ENCODE data around the gene MLXIP. TPM values are rescaled to one million over a fixed set of nuclear protein-coding genes. Genes with fewer than 3 reads are reported as not detected.
"Not testable (repeated sequence)": the region's sequence is repeated elsewhere in the genome, so short reads cannot be mapped to it uniquely, and the experiment has no call there.

Gene MLXIP
- polyA plus RNA-seq, 12 donors: 19.4 to 228 (median 32.2) TPM

- DNase-seq: no peak
Observed at GRCh38 chr12:122049827-122050226, 28.7 kb upstream of the MLXIP start.

DNA sequence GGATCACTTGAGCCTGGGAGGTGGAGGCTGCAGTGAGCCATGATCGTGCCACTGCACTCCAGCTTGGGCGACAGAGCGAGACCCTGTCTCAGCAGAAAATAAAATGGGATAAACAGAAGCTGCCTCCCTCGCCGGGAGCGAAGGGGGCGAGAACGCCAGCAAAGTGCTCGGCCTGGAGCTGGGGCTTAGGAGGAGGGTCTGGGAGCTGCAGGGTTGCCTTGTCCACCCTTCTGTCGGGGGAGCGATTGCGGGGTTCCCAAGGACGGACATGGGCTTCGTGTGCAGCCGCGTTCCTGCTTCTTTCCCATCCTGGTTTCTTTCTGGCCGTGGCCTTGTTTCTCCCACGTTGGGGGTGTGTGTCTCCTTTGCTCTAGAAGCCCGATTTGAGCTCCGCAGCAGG, 27.9 kb upstream of the MLXIP start:
- no peak for DNase-seq

DNA sequence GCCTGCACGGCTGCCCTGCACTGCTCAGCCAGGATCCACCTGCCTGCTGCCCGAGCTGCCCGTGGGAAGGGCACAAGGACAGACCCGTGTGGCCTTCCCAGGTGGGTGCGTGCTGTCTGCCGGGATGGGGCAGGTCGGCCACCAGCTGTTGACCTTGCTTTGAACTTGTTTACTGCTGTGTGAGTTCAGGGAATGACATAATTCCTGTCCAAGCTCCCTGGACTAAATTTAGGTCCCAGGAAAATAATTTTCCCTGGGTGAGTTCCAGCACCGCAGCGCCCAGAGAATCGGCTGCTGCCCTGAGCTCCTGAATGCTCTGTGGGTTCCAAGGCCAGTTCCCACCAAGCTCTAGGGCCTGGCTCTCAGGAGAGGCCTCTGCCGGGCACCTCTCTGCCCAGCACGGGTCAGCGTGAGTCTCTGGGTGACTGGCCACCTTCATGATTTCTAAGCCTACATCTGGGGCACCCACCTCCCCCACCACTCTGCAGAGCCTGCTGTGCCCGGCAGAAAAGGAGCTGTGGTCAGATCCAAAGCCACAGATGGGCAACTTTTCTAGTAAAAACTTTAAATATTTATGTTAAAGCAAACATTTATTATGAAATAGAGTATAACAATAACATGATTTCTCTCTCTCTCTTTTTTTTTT, 27.2 kb upstream of the MLXIP start:
- no peak for DNase-seq

GRCh38 chr12:122052285-122052684, 26.3 kb upstream of the MLXIP start:
- DNase-seq: no peak

DNA sequence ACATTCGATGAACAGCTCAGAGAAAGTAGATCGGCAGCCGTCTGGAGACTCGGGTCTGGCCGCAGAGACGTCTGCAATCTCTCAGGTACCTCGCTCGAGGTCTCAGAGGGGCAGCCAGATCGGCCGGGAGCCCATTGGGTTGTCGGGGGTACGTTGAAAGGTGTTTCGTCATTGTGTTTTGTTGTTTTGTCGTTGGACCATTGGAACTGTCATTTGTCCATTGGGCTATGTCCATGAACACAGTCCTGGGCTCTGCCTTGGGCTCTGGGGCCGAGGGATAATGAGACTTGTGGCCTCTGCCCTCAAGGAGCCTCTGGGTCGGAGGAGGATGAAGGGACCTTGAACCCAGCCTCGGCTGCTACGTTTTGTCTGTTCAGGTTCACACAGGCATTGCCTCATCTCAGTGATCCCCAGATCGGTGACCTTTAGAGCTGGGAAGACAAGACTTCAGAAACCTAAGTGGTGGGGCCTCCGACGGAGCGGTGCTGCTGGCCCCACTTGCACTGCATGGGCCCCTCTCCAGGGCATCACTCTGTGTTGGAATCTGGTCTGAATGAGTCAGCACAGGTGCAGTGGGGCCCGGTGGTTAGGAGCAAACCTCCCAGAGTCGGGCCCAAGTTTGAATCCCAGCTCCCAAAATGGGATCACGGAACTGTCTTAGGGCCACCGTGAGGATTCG, 23.6 kb upstream of the MLXIP start:
- DNase-seq: no peak

DNA sequence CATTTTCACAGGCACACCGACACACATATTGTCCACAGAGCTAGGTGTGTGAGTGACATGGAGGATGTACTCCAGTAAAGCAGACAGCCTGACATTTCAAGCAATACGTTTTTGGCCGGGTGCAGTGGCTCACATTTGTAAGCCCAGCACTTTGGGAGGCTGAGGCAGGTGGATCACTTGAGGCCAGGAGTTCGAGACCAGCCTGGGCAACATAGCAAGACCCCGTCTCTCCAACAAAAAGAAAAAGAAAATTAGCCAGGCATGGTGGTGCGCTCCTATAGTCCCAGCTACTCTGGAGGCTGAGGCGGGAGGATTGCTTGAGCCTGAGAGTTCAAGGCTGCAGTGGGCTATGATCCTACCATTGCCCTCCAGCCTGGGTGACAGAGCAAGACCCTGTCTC, 22.1 kb upstream of the MLXIP start:
- DNase-seq: not testable (repeated sequence)

DNA sequence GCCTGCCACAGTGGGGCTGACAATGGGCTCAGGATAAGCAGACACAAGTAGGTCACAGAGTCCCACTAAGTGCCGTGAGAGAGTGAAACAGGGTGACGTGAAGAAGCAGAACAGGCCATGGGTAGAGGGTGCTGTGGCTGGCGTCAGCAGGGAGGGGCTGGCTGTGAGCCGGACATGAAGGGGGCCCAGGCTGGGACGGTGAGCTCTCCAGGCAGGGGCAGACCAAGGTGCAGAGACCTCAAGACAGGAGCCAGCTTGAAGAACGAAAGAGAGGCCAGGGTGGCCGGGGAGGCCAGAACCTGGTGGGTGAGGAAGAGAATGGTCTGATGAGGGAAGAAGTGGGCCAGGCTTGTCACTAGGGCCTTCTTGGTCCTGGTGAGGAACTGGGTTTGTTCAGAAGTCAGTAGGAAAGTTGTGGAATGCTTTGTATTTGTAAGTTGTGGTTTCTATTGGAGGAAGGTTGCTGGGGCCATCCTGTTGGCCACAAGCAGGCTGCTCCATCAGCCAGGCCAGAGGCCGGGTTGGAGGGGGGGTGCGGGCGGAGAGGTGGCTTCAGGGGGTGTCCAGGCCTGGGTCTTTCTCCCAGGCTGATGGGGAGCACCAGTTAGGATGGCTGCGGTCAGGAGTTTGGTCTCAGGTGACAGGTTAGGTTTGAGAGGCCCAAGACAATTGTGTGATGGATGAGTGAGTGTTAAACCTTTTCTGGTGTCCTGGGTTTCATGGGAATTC, 21.4 kb upstream of the MLXIP start:
- no peak for DNase-seq

DNA sequence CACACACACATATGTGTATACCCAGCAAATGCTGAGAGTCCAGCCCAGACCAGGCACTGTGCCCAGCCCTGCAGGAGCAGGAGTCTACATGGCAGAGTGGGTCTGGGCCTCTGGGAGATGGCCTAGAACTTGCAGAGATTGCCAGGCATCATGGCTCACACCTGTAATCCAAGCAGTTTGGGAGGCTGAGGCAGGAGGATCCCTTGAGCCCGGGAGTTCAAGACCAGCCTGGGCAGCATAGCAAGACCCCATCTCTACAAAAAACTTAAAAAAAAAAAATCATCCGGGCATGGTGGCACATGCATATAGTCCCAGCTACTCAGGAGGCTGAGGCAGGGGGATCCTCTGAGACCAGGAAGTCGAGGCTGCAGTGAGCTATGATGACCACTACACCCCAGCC, 20.8 kb upstream of the MLXIP start:
- DNase-seq: no peak

DNA sequence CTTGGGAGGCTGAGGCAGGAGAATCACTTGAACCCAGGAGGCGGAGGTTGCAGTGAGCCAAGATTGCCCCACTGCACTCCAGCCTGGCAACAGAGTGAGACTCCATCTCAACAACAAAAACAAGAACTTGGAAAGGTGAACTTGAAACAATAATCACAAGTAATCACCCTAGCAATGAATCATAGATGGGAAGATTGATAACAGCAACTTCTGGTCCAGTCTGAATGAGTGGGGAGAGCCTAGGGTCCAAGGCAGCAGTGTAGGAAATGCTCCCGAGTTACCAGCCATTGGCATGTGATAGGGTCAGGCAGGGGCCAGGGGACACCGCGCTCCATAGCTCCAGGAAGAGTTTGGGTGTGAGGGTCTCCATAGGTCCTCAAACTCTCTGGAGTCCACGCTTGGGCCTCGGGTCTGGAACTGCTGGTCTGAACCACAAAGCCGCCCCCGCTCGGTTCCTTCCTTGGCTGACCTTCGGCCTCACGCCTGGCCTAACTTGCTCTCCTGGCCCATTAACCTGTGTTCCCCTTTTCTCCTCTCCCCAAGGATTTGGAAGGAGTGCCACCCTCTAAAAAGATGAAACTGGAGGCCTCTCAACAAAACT, 19.9 kb upstream of the MLXIP start:
- DNase-seq: no peak

DNA sequence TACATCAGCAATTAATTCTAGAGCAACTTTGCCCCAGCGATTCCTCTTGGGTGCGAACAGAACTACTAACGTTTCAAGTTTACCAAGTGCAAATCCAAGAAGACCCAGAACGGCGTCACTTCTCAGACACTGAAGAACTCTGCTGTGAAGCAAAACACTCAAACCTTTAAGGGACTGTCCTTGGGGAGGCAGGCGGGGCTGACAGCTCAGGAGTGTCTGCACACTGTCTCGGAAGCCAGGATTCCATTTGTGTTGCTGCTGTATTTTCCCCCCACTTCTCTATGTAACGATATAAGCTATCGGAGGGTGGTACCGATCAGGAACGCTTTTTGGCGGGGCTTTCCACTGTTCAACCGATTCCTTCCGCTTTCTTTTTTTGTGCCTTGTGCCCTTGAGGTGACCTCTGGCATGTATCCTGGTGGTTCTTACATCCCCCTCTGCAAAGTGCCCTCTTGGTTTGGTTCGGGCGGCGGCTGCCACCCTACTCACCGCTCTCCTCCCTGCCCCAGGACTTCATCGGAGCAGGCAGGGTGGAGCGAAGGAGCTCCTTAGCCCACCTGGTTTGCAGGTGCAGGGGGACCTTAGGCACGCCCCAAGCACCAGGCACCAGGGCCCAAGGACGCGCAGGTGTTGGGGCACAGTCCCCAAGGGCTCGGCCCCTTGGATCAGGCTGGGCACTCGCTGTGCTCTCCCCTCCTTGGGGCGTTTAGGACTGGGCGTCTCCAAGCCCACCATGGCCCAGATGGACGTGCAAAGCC, 19.2 kb upstream of the MLXIP start:
- DNase-seq: no peak

GRCh38 chr12:122060081-122060501, 18.5 kb upstream of the MLXIP start:
- DNase-seq: no peak

- no peak for DNase-seq
Observed at GRCh38 chr12:122061253-122061652, 17.3 kb upstream of the MLXIP start.

GRCh38 chr12:122062832-122063693, 15.5 kb upstream of the MLXIP start:
- DNase-seq: peak; percentile 45

- DNase-seq: no peak
Observed at GRCh38 chr12:122063694-122064024, 14.9 kb upstream of the MLXIP start.

DNA sequence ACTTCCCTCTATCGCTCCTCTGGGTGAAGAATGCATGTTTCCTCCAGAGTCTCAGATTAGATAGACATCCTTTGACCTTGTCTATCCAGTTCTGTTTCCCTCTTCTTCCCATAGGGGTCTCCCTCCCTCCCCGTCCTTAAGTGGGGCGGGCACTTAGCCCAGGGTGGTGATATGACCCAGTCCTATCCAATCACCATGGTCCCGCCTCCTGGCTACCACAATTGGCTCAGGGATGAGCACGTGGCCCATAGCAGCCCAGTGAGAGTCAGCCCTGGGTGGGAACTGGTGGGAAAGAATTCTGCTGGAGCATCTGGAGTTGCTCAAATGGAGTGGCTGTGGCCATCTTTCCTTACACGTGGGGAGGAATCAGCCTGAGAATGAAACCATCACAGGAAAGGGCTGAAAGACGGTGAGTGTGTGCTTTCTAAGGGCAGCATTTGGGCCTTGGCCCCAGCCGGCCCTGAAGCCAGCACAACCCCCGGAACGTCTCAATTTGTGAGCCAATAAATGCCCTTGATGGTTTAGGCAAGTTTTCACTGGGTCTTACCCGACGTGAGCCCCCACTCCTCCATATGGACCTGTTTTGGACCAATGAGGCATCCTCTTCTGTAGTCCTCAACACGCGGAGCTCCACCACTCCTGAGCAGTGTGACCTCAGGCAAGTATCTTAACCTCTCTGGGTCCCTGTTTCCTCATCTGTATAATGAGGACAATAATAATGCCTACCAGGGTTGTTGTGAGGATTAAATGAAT, 14.4 kb upstream of the MLXIP start:
- peak; percentile 65 for DNase-seq

DNA sequence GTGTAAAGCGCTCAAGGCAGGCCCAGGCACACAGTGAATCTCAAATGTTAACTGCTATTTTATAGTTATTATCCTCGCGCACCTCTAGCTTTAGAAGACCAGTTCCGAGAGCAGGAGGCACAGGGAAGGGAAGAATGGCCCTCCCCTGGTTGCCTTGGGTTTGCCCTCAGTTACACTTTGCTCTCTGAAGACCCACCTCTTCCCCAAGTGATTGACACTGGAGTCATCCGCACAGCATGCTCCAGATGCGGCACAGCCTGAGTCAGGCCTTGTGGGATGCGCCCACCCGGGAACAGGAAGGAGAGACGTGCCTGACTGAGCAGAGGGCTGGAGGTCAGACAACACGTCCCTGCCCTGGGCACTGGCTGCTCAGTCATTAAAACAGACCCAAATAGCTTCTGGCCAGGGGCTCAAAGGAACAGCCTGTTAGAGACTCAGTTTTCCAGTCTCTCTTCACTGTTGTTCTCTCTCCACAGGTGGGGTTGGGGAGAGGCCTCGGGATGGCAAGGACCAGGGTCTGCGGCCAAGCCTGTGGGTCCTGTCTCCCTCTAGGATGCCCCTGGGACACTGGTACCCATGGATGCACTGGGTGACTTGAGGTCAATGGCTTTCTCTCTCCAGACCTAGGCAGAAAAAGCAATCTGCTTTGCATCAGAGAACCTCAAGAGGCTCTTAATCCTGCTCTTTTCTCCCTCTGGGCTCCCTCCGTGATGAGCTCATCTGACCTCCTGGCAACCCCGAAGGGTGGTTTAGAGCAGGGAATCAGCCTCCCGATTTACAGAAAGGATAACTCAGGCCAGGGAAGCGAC, 13.6 kb upstream of the MLXIP start:
- DNase-seq: no peak

GRCh38 chr12:122067548-122067947, 11.0 kb upstream of the MLXIP start:
- no peak for DNase-seq

- DNase-seq: no peak
Observed at GRCh38 chr12:122067966-122068365, 10.6 kb upstream of the MLXIP start.

All from muscle of arm (tissue), 12 donors.